HEK293 (cell line): Measurements from ENCODE around the gene HOXA3.

ENCODE experiments used
- CTCF ChIA-PET: fragments of 350-600 bp; formaldehyde crosslinking; extraction: SDS; loops from one replicate; lab custom pipeline; 2021; ENCODE audit warnings: antibody characterized with exemption; lab: Yijun Ruan, JAX
- POLR2A ChIA-PET: fragments of 300-600 bp; formaldehyde crosslinking; extraction: SDS; loops from one replicate; lab custom pipeline; 2020; ENCODE audit warnings: antibody characterized with exemption, inconsistent platforms; lab: Yijun Ruan, JAX
- H3K27ac ChIP-seq: fragments of 200-500 bp; sonication (Bioruptor generic); 2 replicates; pipeline ENCODE4 v1.5.1; 2014; ENCODE audit warnings: low read depth, low read length, control low read depth, inconsistent platforms; ENCODE audit errors: extremely low read depth
- H3K36me3 ChIP-seq, 2 experiments: fragments of 200-500 bp in 1 of 2; sonication (Bioruptor generic) in 1 of 2; 1 replicate in 1 of 2; 2 replicates in 1 of 2; pipeline ENCODE4 v1.5.1; 2014 to 2017; ENCODE audit warnings: inconsistent platforms in 2 of 2, low read length in 2 of 2; ENCODE audit not compliant: control insufficient read depth in 2 of 2, insufficient read depth in 1 of 2
- H3K4me1 ChIP-seq: fragments of 200-500 bp; sonication (Bioruptor generic); 2 replicates; pipeline ENCODE4 v1.5.1; 2014; ENCODE audit warnings: mild to moderate bottlenecking, low read length, inconsistent platforms; ENCODE audit not compliant: control insufficient read depth, insufficient read depth
- H3K4me3 ChIP-seq: 2 replicates; pipeline ENCODE4 v1.5.1; 2011; ENCODE audit warnings: low read depth, mild to moderate bottlenecking, control low read depth, low read length, moderate library complexity
- H3K9me3 ChIP-seq: fragments of 200-500 bp; sonication (Bioruptor generic); 2 replicates; pipeline ENCODE4 v1.5.1; 2014; ENCODE audit warnings: low read depth, low read length, inconsistent platforms; ENCODE audit not compliant: control insufficient read depth, insufficient read depth
- BCL11B ChIP-seq: fragments of 450-650 bp; formaldehyde crosslinking; IDR thresholded peaks from 2 replicates; pipeline ENCODE4 v1.5.1; 2016; ENCODE audit warnings: low read depth, missing biosample characterization, missing genetic modification characterization
- IKZF3 ChIP-seq: fragments of 450-650 bp; IDR thresholded peaks from 2 replicates; pipeline ENCODE4 v1.5.0; 2018; ENCODE audit warnings: missing biosample characterization, mild to moderate bottlenecking, missing genetic modification characterization, moderate library complexity
- KLF10 ChIP-seq: fragments of 450-650 bp; IDR thresholded peaks from 2 replicates; pipeline ENCODE4 v1.5.1; 2018; ENCODE audit warnings: missing biosample characterization, mild to moderate bottlenecking, missing genetic modification characterization
- PRDM2 ChIP-seq: fragments of 450-650 bp; formaldehyde crosslinking; IDR thresholded peaks from 2 replicates; pipeline ENCODE4 v1.5.1; 2016; ENCODE audit warnings: missing biosample characterization, missing genetic modification characterization, borderline replicate concordance
- SP3 ChIP-seq: fragments of 450-650 bp; formaldehyde crosslinking; IDR thresholded peaks from 2 replicates; pipeline ENCODE4 v1.5.1; 2016; ENCODE audit warnings: missing biosample characterization, missing genetic modification characterization
- TSHZ1 ChIP-seq: fragments of 450-650 bp; formaldehyde crosslinking; IDR thresholded peaks from 2 replicates; pipeline ENCODE4 v1.5.1; 2016; ENCODE audit warnings: missing biosample characterization, missing genetic modification characterization, borderline replicate concordance
- ZIC2 ChIP-seq: fragments of 450-650 bp; formaldehyde crosslinking; IDR thresholded peaks from 2 replicates; pipeline ENCODE4 v1.5.1; 2016; ENCODE audit warnings: missing biosample characterization, missing genetic modification characterization
- ZNF146 ChIP-seq: fragments of 450-650 bp; formaldehyde crosslinking; IDR thresholded peaks from 2 replicates; pipeline ENCODE4 v1.5.1; 2016; ENCODE audit warnings: missing biosample characterization, missing genetic modification characterization
- ZNF148 ChIP-seq: fragments of 450-650 bp; formaldehyde crosslinking; IDR thresholded peaks from 2 replicates; pipeline ENCODE4 v1.5.0; 2017; ENCODE audit warnings: missing biosample characterization, missing genetic modification characterization, borderline replicate concordance
- ZNF202 ChIP-seq: fragments of 450-650 bp; formaldehyde crosslinking; IDR thresholded peaks from 2 replicates; pipeline ENCODE4 v1.5.1; 2016; ENCODE audit warnings: missing biosample characterization, missing genetic modification characterization, borderline replicate concordance
- ZNF394 ChIP-seq: fragments of 450-650 bp; formaldehyde crosslinking; IDR thresholded peaks from 2 replicates; pipeline ENCODE4 v1.5.1; 2016; ENCODE audit warnings: missing biosample characterization, missing genetic modification characterization, mild to moderate bottlenecking, moderate library complexity, borderline replicate concordance
- ZNF571 ChIP-seq: fragments of 450-650 bp; formaldehyde crosslinking; IDR thresholded peaks from 2 replicates; pipeline ENCODE4 v1.5.0; 2017; ENCODE audit warnings: missing biosample characterization, missing genetic modification characterization
- ZNF621 ChIP-seq: fragments of 450-650 bp; formaldehyde crosslinking; IDR thresholded peaks from 2 replicates; pipeline ENCODE4 v1.5.1; 2017; ENCODE audit warnings: missing biosample characterization, missing genetic modification characterization
- ZNF747 ChIP-seq: fragments of 450-650 bp; formaldehyde crosslinking; IDR thresholded peaks from 2 replicates; pipeline ENCODE4 v1.5.1; 2016; ENCODE audit warnings: missing biosample characterization, missing genetic modification characterization
- TF ChIP-seq, protein P1 (sequence below): fragments of 450-650 bp; formaldehyde crosslinking; IDR thresholded peaks from 2 replicates; pipeline ENCODE4 v1.5.1; 2016; ENCODE audit warnings: missing biosample characterization, missing genetic modification characterization
- TF ChIP-seq, protein P2 (sequence below): fragments of 450-650 bp; formaldehyde crosslinking; IDR thresholded peaks from 2 replicates; pipeline ENCODE4 v1.5.1; 2016; ENCODE audit warnings: missing biosample characterization, missing genetic modification characterization, borderline replicate concordance

Gene HOXA3

DNA sequence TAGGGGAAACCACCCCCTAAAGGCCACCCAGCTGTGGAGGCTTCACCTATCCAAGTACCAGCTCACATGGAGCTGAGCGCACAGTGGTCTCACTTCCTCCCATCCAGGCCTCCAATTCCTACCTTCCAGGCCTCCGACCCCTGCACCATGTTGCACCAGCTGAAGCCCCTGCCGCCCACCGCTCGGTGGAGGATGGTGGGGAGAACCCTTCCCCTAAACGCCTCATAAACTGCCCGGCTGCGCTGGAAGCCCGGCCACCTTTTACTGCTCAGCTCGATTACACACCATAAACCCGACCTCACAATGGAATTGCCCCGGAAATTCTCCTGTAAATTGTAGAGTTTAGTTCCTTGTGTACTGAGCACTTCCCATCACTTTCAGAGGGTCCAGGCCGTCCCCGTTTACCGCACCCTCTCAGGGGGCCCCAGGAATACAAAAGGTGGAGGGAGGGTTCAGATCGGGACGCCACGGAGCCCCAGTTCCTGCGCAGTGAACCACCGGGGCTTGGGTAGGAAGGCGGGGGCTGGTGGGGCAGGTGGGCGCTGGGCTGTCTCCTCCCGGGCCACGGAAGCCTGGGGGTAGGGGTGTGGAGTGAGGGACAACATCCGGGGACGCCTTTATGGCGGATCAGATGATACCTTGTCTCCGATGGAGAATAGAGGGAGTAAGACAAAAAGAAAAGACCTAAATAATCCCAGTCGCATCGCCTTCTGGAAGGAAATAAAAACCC lies 5.5 kb upstream of the HOXA3 start:
- H3K4me3 ChIP-seq: no peak overlapping the region
- H3K4me1 ChIP-seq: peaks cover 12% of the 10 kb centered on the region
- H3K27ac ChIP-seq: peak overlapping the region; percentile 33; the same call in 1 of the 2 replicates
- peaks cover 6 to 11% of the 10 kb centered on the region in 2 experiments; a peak in 2 of 3 replicates for H3K36me3 ChIP-seq
- no peak for TF ChIP-seq ZNF148 (tag by site-specific recombination)
- no peak for TF ChIP-seq TSHZ1 (tag by site-specific recombination)
- no peak for TF ChIP-seq ZIC2 (tag by site-specific recombination)
- TF ChIP-seq SP3 (tag by site-specific recombination): no peak
- no peak for TF ChIP-seq ZNF621 (tag by site-specific recombination)
- no peak for TF ChIP-seq ZNF394 (tag by site-specific recombination)
- no peak for TF ChIP-seq ZNF747
- no peak for TF ChIP-seq ZNF571 (tag by site-specific recombination)
- TF ChIP-seq, protein P1, sequence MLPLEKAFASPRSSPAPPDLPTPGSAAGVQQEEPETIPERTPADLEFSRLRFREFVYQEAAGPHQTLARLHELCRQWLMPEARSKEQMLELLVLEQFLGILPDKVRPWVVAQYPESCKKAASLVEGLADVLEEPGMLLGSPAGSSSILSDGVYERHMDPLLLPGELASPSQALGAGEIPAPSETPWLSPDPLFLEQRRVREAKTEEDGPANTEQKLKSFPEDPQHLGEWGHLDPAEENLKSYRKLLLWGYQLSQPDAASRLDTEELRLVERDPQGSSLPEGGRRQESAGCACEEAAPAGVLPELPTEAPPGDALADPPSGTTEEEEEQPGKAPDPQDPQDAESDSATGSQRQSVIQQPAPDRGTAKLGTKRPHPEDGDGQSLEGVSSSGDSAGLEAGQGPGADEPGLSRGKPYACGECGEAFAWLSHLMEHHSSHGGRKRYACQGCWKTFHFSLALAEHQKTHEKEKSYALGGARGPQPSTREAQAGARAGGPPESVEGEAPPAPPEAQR: no peak
- no peak for TF ChIP-seq PRDM2 (tag by site-specific recombination)
- no peak for TF ChIP-seq ZNF202 (tag by site-specific recombination)
- TF ChIP-seq, protein P2, sequence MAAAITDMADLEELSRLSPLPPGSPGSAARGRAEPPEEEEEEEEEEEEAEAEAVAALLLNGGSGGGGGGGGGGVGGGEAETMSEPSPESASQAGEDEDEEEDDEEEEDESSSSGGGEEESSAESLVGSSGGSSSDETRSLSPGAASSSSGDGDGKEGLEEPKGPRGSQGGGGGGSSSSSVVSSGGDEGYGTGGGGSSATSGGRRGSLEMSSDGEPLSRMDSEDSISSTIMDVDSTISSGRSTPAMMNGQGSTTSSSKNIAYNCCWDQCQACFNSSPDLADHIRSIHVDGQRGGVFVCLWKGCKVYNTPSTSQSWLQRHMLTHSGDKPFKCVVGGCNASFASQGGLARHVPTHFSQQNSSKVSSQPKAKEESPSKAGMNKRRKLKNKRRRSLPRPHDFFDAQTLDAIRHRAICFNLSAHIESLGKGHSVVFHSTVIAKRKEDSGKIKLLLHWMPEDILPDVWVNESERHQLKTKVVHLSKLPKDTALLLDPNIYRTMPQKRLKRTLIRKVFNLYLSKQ (tag by site-specific recombination): no peak
- TF ChIP-seq IKZF3 (tag by site-specific recombination): no peak
- TF ChIP-seq BCL11B (tag by site-specific recombination): no peak
- TF ChIP-seq ZNF146 (tag by site-specific recombination): no peak
- TF ChIP-seq KLF10: no peak
- no peaks in the 10 kb centered on the region for H3K9me3 ChIP-seq
- ChIA-PET POLR2A (interaction anchor here (1.3 to 2.3 kb wide), 4 partner anchors 8 to 22 kb away, joined by 4 to 17 read pairs (median 9); no protein-coding TSS in a partner anchor), CTCF (interaction anchor here (0.6 to 2.8 kb wide), 3 partner anchors 14 to 1067 kb away, joined by 3 to 11 read pairs (median 4); partner anchors contain the start of gene HOXA5)
